Calu3 (cell line): ENCODE measurements around the gene TFR2. TPM values are rescaled to one million over a fixed set of nuclear protein-coding genes. Genes with fewer than 3 reads are reported as not detected.
"Not testable (repeated sequence)": the region's sequence is repeated elsewhere in the genome, so short reads cannot be mapped to it uniquely, and the experiment has no call there.

Experiments
- BruUV-seq: library from RNA; stranded (reverse); fragments of 400-500 nt; replicated peaks from 2 replicates; lab custom pipeline; 2021; lab: Mats Ljungman, UMichigan
- CTCF ChIA-PET: fragments of 300-600 bp; sonication (Branson Sonifier 250); formaldehyde crosslinking; loops from one replicate; lab custom pipeline; 2022; ENCODE audit warnings: antibody characterized with exemption; lab: Charles Lee
- DNase-seq: peaks from one replicate; pipeline ENCODE4 v3.0.0; 2022
- H3K27ac Mint-ChIP-seq: one replicate; pipeline ENCODE4 v1.8.0; 2022; ENCODE audit warnings: mixed read lengths; ENCODE audit not compliant: unreplicated experiment
- H3K27me3 Mint-ChIP-seq: one replicate; pipeline ENCODE4 v1.8.0; 2022; ENCODE audit warnings: mixed read lengths; ENCODE audit not compliant: unreplicated experiment
- H3K36me3 Mint-ChIP-seq: one replicate; pipeline ENCODE4 v1.8.0; 2022; ENCODE audit warnings: mild to moderate bottlenecking, moderate library complexity, mixed read lengths; ENCODE audit not compliant: insufficient read depth, unreplicated experiment
- H3K4me1 Mint-ChIP-seq: one replicate; pipeline ENCODE4 v1.8.0; 2022; ENCODE audit warnings: mild to moderate bottlenecking, low read depth, mixed read lengths; ENCODE audit not compliant: unreplicated experiment
- H3K4me3 Mint-ChIP-seq: one replicate; pipeline ENCODE4 v1.8.0; 2022; ENCODE audit warnings: mild to moderate bottlenecking, low read depth, moderate library complexity, mixed read lengths; ENCODE audit not compliant: unreplicated experiment
- H3K9me3 Mint-ChIP-seq: one replicate; pipeline ENCODE4 v1.8.0; 2022; ENCODE audit warnings: low read depth, mixed read lengths; ENCODE audit not compliant: unreplicated experiment
- intact Hi-C: fragments of 100-400 bp; cut with micrococcal nuclease; formaldehyde crosslinking; loops from one replicate; pipeline ENCODE4 v1.10.0; 2022; ENCODE audit not compliant: unreplicated experiment
- total RNA-seq: library from RNA; stranded (reverse); gene quantifications from 2 replicates; pipeline ENCODE4 v1.2.3, GENCODE V29; 2022
- TF ChIP-seq, protein P1 (sequence below): fragments of 200-600 bp; IDR thresholded peaks from one replicate; pipeline ENCODE4 v1.8.0; 2022; ENCODE audit warnings: antibody characterized with exemption; ENCODE audit not compliant: unreplicated experiment

Gene TFR2
- total RNA-seq, 1 experiment from 2014 or later = 0.90 TPM

- BruUV-seq = no TSS peak
- DNase-seq = no peak
- Mint-ChIP-seq H3K9me3 (no peaks in the 10 kb centered on the region), H3K4me1 (no peaks in the 10 kb centered on the region), H3K27me3 (peaks cover 44% of the 10 kb centered on the region), H3K27ac (no peak overlapping the region), H3K4me3 (no peak overlapping the region), H3K36me3 (peaks cover 9% of the 10 kb centered on the region)
- CTCF ChIA-PET = no interaction called here
- TF ChIP-seq, protein P1, sequence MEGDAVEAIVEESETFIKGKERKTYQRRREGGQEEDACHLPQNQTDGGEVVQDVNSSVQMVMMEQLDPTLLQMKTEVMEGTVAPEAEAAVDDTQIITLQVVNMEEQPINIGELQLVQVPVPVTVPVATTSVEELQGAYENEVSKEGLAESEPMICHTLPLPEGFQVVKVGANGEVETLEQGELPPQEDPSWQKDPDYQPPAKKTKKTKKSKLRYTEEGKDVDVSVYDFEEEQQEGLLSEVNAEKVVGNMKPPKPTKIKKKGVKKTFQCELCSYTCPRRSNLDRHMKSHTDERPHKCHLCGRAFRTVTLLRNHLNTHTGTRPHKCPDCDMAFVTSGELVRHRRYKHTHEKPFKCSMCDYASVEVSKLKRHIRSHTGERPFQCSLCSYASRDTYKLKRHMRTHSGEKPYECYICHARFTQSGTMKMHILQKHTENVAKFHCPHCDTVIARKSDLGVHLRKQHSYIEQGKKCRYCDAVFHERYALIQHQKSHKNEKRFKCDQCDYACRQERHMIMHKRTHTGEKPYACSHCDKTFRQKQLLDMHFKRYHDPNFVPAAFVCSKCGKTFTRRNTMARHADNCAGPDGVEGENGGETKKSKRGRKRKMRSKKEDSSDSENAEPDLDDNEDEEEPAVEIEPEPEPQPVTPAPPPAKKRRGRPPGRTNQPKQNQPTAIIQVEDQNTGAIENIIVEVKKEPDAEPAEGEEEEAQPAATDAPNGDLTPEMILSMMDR = no peak
- intact Hi-C loops = no loop called here
Observed at GRCh38 chr7:100668069-100668449, 26.7 kb upstream of the TFR2 start.

DNA sequence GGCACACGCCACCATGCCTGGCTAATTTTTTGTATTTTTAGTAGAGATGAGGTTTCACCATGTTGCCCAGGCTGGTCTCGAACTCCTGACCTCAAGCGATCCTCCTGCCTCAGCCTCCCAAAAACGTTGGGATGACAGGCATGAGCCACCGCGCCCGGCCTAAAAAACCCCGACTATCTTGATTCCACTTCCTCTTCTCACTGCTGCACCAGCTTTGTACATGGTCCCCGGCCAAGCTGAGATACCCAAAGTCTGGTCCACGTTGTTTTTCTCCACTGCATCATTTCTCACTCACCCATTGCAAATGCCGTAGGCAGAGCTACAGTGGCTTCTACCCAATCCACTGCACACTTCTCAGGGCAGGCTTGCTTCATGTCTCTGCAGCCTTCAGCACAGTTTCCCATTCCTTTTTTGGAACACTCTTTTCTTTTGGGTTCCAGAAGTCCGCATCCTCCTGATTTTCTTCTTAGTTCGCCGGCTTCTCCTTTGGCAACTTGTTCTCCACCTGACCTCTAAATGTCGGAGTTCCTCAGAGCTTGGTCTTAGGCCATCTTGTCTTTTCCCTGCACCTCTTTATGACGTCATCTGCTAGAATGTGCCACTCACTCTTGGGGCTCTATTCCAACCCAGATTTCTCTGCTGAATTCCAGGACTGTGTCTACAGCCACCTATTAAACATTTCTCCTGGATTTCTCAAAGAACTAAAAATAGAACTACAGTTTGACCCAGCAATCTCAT lies 26.1 kb upstream of the TFR2 start:
- Mint-ChIP-seq H3K4me3 (no peak overlapping the region), H3K27me3 (peaks cover 44% of the 10 kb centered on the region), H3K27ac (no peak overlapping the region), H3K36me3 (peaks cover 7% of the 10 kb centered on the region), H3K9me3 (no peaks in the 10 kb centered on the region), H3K4me1 (no peaks in the 10 kb centered on the region)
- DNase-seq = no peak
- intact Hi-C loops = no loop called here
- BruUV-seq = no TSS peak
- CTCF ChIA-PET = no interaction called here
- TF ChIP-seq, protein P1 = no peak

GRCh38 chr7:100665168-100665726 lies 23.9 kb upstream of the TFR2 start:
- BruUV-seq = no TSS peak
- H3K27me3 Mint-ChIP-seq = peaks cover 31% of the 10 kb centered on the region
- intact Hi-C loops = no loop called here
- H3K4me1 Mint-ChIP-seq = no peaks in the 10 kb centered on the region
- peaks cover 7% of the 10 kb centered on the region for H3K36me3 Mint-ChIP-seq
- no peak for DNase-seq
- TF ChIP-seq, protein P1 = no peak
- no peak overlapping the region for H3K4me3 Mint-ChIP-seq
- no peak overlapping the region for H3K27ac Mint-ChIP-seq
- CTCF ChIA-PET = no interaction called here
- H3K9me3 Mint-ChIP-seq = no peaks in the 10 kb centered on the region

GRCh38 chr7:100662194-100662776 lies 20.9 kb upstream of the TFR2 start:
- not testable (repeated sequence) for BruUV-seq

More at GRCh38 chr7:100662194-100662776, 20.9 kb upstream of the TFR2 start:
- H3K27ac Mint-ChIP-seq, CTCF ChIA-PET, H3K36me3 Mint-ChIP-seq, intact Hi-C loops, DNase-seq, H3K4me3 Mint-ChIP-seq, H3K4me1 Mint-ChIP-seq, H3K9me3 Mint-ChIP-seq: not testable (repeated sequence)
- peaks cover 18% of the 10 kb centered on the region for H3K27me3 Mint-ChIP-seq
